Measurements from ENCODE around the gene SYT12. TPM values are rescaled to one million over a fixed set of nuclear protein-coding genes. Genes with fewer than 3 reads are reported as not detected.

Gene SYT12
- total RNA-seq, 4 donors from 2014 or later = 0.33 to 0.64 TPM; not detected in 2

- Histone ChIP-seq H3K27ac (no peak overlapping the region), H3K9me3 (no peaks in the 10 kb centered on the region), H3K4me3 (no peak overlapping the region), H3K36me3 (no peaks in the 10 kb centered on the region), H3K4me1 (no peaks in the 10 kb centered on the region), H3K27me3 (no peaks in the 10 kb centered on the region)
- ATAC-seq (peak; percentile 87), DNase-seq (peak; percentile 58 to 72)
- in situ Hi-C loops (cut with MboI; ENCODE audit: low sequenced_read_pairs in 4 of 4) (no loop called here), intact Hi-C loops (cut with DNase I; ENCODE audit: low total_unique reads) (no loop called here)
- TF ChIP-seq POLR2A (IDR thresholded peaks at IDR 0.05) (no peak), CTCF (IDR thresholded peaks at IDR 0.05 in 4 of 5, conservative IDR thresholded peaks at IDR 0.05 in 1 of 5) (no peak)
Measured at GRCh38 chr11:67045314-67045713, 22.4 kb downstream of the SYT12 start.

DNA sequence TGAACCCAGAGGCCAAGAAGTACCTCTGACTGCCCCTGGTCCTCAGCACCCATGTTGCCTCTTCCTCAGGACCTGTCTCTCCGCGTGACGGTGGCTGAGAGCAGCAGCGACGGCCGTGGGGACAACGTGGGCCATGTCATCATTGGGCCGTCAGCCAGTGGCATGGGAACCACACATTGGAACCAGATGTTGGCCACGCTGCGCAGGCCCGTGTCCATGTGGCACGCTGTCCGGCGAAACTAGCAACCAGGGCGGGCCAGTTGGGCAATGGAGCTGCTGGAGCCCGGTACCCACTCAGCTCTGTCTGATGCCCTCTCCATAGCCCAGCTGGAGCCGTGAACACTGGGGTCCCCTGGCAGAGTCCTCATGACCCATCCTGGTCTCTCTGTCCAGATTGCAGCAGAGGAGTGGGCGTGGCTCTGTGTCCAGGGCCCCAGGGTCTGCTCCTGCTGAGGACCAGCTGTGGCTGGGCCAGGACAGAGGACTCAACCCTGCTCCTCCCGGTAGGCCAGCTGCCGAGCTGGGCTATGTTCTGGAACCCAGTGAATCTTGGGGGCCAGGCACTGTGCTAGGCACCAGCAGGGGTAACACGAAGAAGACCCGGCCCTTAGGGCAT, 25.7 kb downstream of the SYT12 start:
- no peak for ATAC-seq
- intact Hi-C loops (cut with DNase I; ENCODE audit: low total_unique reads) (no loop called here), in situ Hi-C loops (cut with MboI; ENCODE audit: low sequenced_read_pairs in 4 of 4) (no loop called here)
- Histone ChIP-seq H3K36me3 (no peaks in the 10 kb centered on the region), H3K27ac (no peak overlapping the region), H3K4me1 (no peaks in the 10 kb centered on the region), H3K4me3 (no peak overlapping the region), H3K9me3 (no peaks in the 10 kb centered on the region), H3K27me3 (no peaks in the 10 kb centered on the region)
- no peak for DNase-seq
- TF ChIP-seq CTCF (IDR thresholded peaks at IDR 0.05 in 4 of 5, conservative IDR thresholded peaks at IDR 0.05 in 1 of 5) (no peak), POLR2A (IDR thresholded peaks at IDR 0.05) (no peak)

GRCh38 chr11:67050139-67050538, 27.2 kb downstream of the SYT12 start:
- H3K9me3 ChIP-seq = no peaks in the 10 kb centered on the region
- in situ Hi-C loops (cut with MboI; ENCODE audit: low sequenced_read_pairs in 4 of 4) (no loop called here), intact Hi-C loops (cut with DNase I; ENCODE audit: low total_unique reads) (loop anchor here (5.0 kb wide), 1 partner anchor 117 kb away; no protein-coding TSS in a partner anchor)
- DNase-seq = no peak
- H3K36me3 ChIP-seq = no peaks in the 10 kb centered on the region
- H3K4me1 ChIP-seq = peaks cover 1 to 5% of the 10 kb centered on the region in 2 donors
- TF ChIP-seq POLR2A (IDR thresholded peaks at IDR 0.05) (no peak), CTCF (IDR thresholded peaks at IDR 0.05 in 4 of 5, conservative IDR thresholded peaks at IDR 0.05 in 1 of 5) (no peak)
- no peak for ATAC-seq
- no peak overlapping the region for H3K4me3 ChIP-seq
- H3K27me3 ChIP-seq = no peaks in the 10 kb centered on the region
- H3K27ac ChIP-seq = no peak overlapping the region

DNA sequence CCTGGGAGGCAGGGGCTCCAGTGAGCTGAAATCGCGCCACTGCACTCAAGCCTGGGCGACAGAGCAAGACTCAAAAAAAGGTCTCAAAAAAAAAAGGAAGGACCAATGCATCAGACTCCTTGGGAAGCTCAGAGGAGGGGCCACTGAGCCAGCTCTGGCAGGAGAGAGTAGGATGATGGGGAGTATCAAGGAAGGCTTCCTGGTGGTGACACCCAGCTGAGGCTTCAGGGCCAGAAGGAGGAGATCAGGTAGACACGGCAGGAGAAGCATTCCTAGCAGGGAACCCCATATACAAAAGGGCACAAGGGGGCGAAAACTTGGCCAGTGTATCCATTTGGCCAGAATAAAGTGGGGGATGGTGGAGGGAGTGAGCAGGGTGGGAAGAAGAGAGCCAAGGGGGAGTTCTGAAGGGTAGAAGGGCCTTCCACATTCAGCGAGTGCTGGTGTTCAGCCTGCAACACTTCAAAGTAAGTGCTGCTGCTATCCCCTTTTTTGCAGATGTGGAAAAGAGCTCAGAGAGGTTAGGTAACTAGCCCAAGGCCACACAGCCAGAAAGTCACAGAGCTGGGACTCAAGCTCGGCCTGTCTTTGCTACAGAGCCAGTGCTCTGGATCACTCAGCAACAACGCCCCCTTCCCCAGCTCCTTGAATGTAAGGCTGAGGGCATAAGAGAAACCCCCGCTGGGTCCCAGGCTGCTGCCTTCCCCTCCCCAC, 28.4 kb downstream of the SYT12 start:
- no peak overlapping the region for H3K27ac ChIP-seq
- peaks cover 13 to 17% of the 10 kb centered on the region in 2 donors for H3K4me1 ChIP-seq
- H3K4me3 ChIP-seq = no peak overlapping the region
- no peaks in the 10 kb centered on the region for H3K36me3 ChIP-seq
- DNase-seq (no peak), ATAC-seq (no peak)
- H3K27me3 ChIP-seq = no peaks in the 10 kb centered on the region
- H3K9me3 ChIP-seq = no peaks in the 10 kb centered on the region
- in situ Hi-C loops (cut with MboI; ENCODE audit: low sequenced_read_pairs in 4 of 4) = no loop called here
- TF ChIP-seq CTCF (IDR thresholded peaks at IDR 0.05 in 4 of 5, conservative IDR thresholded peaks at IDR 0.05 in 1 of 5) = no peak
- no peak for TF ChIP-seq POLR2A (IDR thresholded peaks at IDR 0.05)
- intact Hi-C loops (cut with DNase I; ENCODE audit: low total_unique reads) = loop anchor here (5.0 kb wide), 1 partner anchor 116 kb away; no protein-coding TSS in a partner anchor
